Coronary artery (tissue), 2 donors: ENCODE results near the gene VANGL1.

Experiments
- DNase-seq: peaks from one replicate; pipeline ENCODE4 v3.0.0-alpha.2; 2017; ENCODE audit warnings: low spot score
- H3K27ac ChIP-seq, 2 donors: fragments of 200-600 bp; sonication (generic); one replicate each; pipeline ENCODE4 v1.5.1; 2016 to 2019
- H3K4me3 ChIP-seq: fragments of 200-600 bp; sonication (generic); 2 replicates; pipeline ENCODE4 v1.5.1; 2016; ENCODE audit warnings: mild to moderate bottlenecking, moderate library complexity
- TF ChIP-seq, protein P1 (sequence below): fragments of 200-600 bp; sonication (generic); IDR thresholded peaks from one replicate; pipeline ENCODE4 v1.5.1; 2019; ENCODE audit warnings: antibody characterized with exemption

VANGL1 gene

DNA sequence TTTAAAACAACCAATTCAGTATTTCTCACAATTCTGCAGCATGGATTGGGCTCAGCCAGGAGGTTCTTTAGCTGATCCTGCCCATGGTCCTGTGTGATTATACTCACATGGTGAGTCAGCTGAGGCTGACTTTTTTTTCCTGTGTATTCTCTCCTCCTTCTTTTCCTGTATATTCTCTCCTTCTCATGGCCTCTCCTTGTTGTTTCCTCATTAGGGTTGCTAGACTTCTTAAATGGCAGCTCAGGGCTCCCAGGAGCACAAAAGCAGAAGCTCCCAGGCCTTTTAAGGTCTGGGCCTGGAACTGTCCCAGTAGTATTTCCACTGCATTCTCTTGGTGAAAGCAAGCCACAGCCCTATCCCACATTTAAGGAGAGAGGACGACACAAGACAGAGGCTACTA lies 26.8 kb downstream of the VANGL1 start:
- no peak for DNase-seq
- TF ChIP-seq, protein P1, sequence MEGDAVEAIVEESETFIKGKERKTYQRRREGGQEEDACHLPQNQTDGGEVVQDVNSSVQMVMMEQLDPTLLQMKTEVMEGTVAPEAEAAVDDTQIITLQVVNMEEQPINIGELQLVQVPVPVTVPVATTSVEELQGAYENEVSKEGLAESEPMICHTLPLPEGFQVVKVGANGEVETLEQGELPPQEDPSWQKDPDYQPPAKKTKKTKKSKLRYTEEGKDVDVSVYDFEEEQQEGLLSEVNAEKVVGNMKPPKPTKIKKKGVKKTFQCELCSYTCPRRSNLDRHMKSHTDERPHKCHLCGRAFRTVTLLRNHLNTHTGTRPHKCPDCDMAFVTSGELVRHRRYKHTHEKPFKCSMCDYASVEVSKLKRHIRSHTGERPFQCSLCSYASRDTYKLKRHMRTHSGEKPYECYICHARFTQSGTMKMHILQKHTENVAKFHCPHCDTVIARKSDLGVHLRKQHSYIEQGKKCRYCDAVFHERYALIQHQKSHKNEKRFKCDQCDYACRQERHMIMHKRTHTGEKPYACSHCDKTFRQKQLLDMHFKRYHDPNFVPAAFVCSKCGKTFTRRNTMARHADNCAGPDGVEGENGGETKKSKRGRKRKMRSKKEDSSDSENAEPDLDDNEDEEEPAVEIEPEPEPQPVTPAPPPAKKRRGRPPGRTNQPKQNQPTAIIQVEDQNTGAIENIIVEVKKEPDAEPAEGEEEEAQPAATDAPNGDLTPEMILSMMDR, result no peak
- no peak overlapping the region for H3K4me3 ChIP-seq
- H3K27ac ChIP-seq, result no peak overlapping the region

DNA sequence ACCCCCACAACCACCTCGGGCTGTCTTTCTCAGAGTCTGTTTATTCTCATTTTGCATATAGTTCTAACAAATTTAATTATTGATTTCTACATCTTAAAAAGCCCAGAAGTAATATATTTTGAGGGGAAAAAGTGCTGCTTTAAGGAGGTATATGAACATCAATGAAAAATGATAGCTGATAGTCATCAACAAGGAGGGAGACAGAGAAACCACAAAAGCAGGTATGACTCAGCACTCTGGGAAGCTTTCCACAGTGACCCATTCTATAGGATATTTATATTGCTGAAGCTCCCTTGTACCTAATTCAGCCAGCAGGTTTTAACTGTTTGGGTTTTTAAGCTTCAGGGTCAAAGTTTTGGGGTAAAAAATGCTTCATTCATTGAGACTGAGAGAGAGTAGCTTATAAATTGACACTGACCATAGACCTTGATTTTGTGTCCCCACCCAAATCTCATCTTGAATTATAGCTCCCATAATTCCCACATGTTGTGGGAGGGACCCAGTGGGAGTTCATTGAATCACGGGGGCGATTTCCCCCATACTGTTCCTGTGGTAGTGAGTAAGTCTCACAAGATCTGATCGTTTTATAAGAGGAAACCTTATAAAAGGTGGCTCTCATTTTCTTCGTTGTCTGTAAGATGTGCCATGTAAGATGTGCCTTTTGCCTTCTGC lies 27.4 kb downstream of the VANGL1 start:
- no peak overlapping the region for H3K4me3 ChIP-seq
- no peak overlapping the region for H3K27ac ChIP-seq
- no peak for DNase-seq
- TF ChIP-seq, protein P1, result no peak

DNA sequence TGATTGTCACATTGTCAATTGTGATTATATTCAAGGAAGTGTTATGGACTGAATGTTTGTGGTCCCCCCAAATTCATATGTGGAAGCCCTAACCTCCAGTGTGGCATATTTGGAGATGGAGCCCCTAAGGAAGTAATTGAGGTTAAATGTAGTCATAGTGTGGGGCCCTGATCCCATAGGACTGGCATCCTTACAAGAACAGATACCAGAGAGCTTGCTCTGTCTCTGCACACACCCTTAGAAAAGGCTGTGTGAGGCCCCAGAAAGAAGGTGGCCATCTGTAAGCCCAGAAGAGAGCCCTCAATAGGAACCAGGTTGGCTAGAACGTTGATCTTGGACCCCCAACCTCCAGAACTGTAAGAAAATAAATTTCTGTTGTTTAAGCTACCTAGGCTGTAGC lies 28.1 kb downstream of the VANGL1 start:
- H3K4me3 ChIP-seq, result no peak overlapping the region
- peak; percentile 12 for DNase-seq
- TF ChIP-seq, protein P1, result no peak
- H3K27ac ChIP-seq, result no peak overlapping the region

DNA sequence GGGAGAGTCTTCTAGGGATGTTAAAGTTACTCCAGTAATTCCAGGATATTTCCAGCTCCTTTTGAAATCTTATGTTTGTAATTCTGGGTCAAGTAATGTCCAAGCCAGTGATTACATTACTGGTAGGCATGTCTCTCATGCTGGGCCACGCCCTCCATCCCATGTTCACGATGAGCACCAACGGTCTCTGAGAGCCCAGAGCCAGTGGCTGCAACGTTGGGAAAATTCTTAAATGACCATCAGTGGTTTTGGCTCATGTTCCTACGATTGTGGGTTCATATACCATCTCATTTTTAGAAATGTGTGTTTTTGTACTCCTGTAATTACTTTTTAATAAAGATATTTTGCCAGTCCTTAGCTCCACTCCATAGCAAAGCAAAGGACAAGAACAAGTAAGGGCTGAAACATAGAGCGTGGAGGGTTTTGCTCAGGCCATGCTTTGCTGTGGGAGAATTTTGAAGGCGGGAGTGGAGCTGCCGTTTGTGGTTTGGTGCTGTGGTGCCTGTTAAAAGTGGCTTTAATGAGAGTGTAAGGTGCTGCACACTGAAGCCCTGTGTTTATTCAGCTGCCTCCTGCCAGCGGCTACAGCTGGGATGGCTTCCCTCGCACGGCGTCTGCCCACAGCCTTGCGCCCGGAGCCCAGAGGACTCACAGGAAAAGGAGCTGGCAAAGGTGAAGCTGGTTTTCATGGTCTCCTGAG lies 28.9 kb downstream of the VANGL1 start:
- Histone ChIP-seq H3K27ac (no peak overlapping the region), H3K4me3 (no peak overlapping the region)
- TF ChIP-seq, protein P1, result no peak
- DNase-seq, result peak; percentile 19

DNA sequence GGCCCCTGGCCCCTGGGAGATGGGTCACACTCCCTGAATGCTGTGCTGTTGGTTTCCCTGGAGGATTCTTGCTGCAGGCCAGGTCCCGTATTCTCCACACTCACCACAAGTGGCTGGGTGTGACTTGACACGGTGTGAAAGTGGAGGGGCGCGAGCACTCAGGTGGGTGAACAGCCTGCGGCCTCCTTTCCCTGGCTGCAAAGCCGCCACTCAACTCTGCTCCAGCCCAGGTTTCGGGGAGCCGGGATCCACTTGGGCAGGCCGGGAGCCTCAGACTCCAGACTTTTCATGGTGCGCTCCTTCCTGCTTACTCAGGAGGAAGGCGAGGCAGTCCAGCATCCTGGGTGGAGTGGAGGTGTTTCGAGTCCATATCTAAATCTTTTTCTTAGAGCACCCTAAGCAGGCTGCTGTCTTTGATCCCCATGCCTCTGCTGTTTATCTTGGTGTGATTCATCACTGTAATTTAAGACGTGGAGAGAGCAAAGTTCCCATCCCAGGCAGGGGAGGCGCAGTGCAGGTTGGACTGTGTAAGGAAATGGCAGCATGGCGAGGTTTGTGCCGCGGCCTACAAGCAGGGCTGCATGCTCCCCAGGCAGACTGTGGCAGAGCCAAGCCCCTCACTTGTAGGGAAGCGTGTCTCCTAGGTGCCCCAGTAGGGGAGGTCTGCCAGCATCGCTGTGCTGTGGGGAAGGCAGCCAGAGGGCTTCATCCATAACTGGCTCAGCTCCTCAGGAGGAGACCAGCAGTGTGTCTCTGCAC lies 29.6 kb downstream of the VANGL1 start:
- Histone ChIP-seq H3K27ac (no peak overlapping the region), H3K4me3 (no peak overlapping the region)
- TF ChIP-seq, protein P1, result no peak
- DNase-seq, result peak; percentile 63

DNA sequence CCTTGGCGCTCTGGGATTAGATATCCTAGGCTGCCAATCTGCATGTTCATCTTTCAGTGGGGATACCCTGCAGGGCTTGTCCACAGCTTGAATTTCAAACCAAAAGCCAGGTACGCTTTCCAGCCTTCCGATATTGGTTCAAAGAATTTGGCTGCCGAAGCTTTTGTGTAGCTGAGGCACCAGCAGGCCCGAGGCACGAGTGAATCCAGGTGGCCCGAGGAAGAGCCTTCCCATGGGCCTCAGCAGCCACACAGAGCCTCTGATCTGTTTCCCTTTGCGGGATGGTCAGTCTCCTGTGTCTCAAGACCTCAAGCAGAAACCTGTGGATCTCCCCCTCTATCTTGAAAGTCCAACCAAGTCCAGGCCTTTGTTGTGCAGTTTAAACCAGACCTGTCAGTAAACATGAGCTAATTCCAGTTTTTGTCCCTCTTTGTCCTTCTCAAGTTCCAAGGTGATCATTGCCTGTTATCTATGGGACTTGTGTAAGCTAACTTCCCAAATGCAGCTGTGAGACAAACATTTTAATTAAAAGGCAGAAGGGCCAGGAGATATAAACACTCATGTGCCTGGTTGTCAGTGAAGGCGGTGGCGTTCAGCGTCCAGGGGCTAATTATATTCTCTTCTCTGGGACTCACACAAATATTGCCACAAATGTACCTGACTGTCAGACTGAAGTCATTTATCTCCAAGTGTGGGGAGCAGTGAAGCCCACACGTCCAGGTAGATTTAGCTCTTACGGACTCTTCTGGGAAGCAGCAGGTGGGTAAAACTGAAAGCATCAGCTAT lies 30.6 kb downstream of the VANGL1 start:
- H3K27ac ChIP-seq, result no peak overlapping the region
- no peak for DNase-seq
- H3K4me3 ChIP-seq, result no peak overlapping the region
- TF ChIP-seq, protein P1, result no peak
